GM23248 (cell line): ENCODE results near the gene SOX5. TPM values are rescaled to one million over a fixed set of nuclear protein-coding genes. Genes with fewer than 3 reads are reported as not detected.

Source experiments
- DNase-seq: peaks from one replicate; pipeline ENCODE4 v3.0.0-alpha.2; 2015
- H2AFZ ChIP-seq: fragments of 200-600 bp; sonication (generic); 2 replicates; pipeline ENCODE4 v1.6.1; 2016; ENCODE audit warnings: antibody characterized with exemption
- H3F3A ChIP-seq: fragments of 200-600 bp; sonication (generic); 2 replicates; pipeline ENCODE4 v1.6.1; 2016; ENCODE audit warnings: mild to moderate bottlenecking, antibody characterized with exemption, mixed run types; ENCODE audit not compliant: insufficient read depth
- H3K27ac ChIP-seq: fragments of 200-600 bp; sonication (generic); 2 replicates; pipeline ENCODE4 v1.5.1; 2016; ENCODE audit warnings: mild to moderate bottlenecking
- H3K27me3 ChIP-seq: fragments of 200-600 bp; sonication (generic); replicated peaks from 2 replicates; pipeline ENCODE4 v1.6.1; 2016; ENCODE audit warnings: mild to moderate bottlenecking; ENCODE audit not compliant: insufficient read depth
- H3K36me3 ChIP-seq: fragments of 200-600 bp; sonication (generic); 2 replicates; pipeline ENCODE4 v1.6.1; 2016; ENCODE audit warnings: low read depth, mild to moderate bottlenecking
- H3K4me1 ChIP-seq: fragments of 200-600 bp; sonication (generic); 2 replicates; pipeline ENCODE4 v1.6.1; 2016; ENCODE audit warnings: mild to moderate bottlenecking; ENCODE audit not compliant: insufficient read depth
- H3K4me2 ChIP-seq: fragments of 200-600 bp; sonication (generic); one replicate; pipeline ENCODE4 v1.6.1; 2016; ENCODE audit warnings: mild to moderate bottlenecking; ENCODE audit not compliant: unreplicated experiment
- H3K4me3 ChIP-seq: fragments of 200-600 bp; sonication (generic); 2 replicates; pipeline ENCODE4 v1.5.1; 2016; ENCODE audit warnings: mild to moderate bottlenecking
- H3K79me2 ChIP-seq: fragments of 200-600 bp; sonication (generic); 2 replicates; pipeline ENCODE4 v1.6.1; 2016; ENCODE audit warnings: mild to moderate bottlenecking; ENCODE audit not compliant: insufficient read depth
- H3K9ac ChIP-seq: fragments of 200-600 bp; sonication (generic); 2 replicates; pipeline ENCODE4 v1.6.1; 2016; ENCODE audit warnings: mild to moderate bottlenecking
- H3K9me2 ChIP-seq: fragments of 200-600 bp; sonication (generic); 2 replicates; pipeline ENCODE4 v1.6.1; 2016; ENCODE audit warnings: mixed run types, mild to moderate bottlenecking, moderate library complexity; ENCODE audit not compliant: insufficient read depth
- H3K9me3 ChIP-seq: fragments of 200-600 bp; sonication (generic); one replicate; pipeline ENCODE4 v1.6.1; 2017; ENCODE audit warnings: low read depth
- H4K20me1 ChIP-seq: fragments of 200-600 bp; sonication (generic); 2 replicates; pipeline ENCODE4 v1.6.0; 2016; ENCODE audit not compliant: insufficient read depth
- EZH2 ChIP-seq: fragments of 200-600 bp; sonication (generic); IDR thresholded peaks from 2 replicates; pipeline ENCODE4 v1.6.1; 2018; ENCODE audit warnings: antibody characterized with exemption, mild to moderate bottlenecking; ENCODE audit not compliant: insufficient read depth, poor library complexity, severe bottlenecking
- EZH2phosphoT487 ChIP-seq: fragments of 200-600 bp; sonication (generic); IDR thresholded peaks from 2 replicates; pipeline ENCODE4 v1.6.1; 2018; ENCODE audit warnings: antibody characterized with exemption, moderate library complexity, mild to moderate bottlenecking, low read depth; ENCODE audit not compliant: insufficient read depth
- WGBS, 2 experiments: methylation state at CpG; one replicate each; pipeline ENCODE4 v1.1.6; 2015 to 2017; ENCODE audit warnings: low lambda C conversion rate in 2 of 2, low coverage in 1 of 2; ENCODE audit errors: missing lambda C conversion rate in 2 of 2; 5-methylcytosine and 5-hydroxymethylcytosine counted together
- in situ Hi-C: fragments of 300-500 bp; cut with MboI; formaldehyde crosslinking; loops from 2 replicates; pipeline ENCODE4 v1.15.0; 2020
- polyA plus RNA-seq: library from polyadenylated mRNA; unstranded; fragments of >200 nt; fragmentation: Nextera tagmentation; extraction: Ambion mirVana; gene quantifications from 2 replicates; pipeline ENCODE4 v1.2.1, GENCODE V29; 2016
- total RNA-seq: library from RNA; depleted of rRNA; stranded (reverse); fragments of >200 nt; shearing (Covaris generic); gene quantifications from 2 replicates; pipeline ENCODE4 v1.2.3, GENCODE V29; 2014

SOX5 gene
- total and polyA plus RNA-seq, 2 experiments from 2014 or later, result not detected

DNA sequence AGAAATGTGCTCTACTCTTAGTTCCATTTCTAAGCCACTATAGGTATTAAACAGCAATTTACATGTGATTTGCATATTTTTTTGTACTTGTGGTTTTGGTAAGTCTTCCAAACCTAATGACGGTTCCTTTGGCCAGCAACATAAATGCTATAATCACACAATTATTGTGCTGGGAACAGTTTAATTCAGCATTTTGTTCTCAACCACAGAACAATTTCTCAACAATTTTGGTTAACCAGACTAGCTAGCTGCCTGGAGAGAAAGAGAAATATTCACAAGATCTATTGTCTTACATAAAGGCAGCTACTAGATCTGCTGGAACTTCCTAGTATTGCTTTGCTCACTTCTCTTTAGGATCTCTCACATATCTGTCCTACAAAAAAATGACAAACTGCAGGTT lies 265.3 kb downstream of the SOX5 start:
- Histone ChIP-seq H3K36me3 (no peaks in the 10 kb centered on the region), H3K27ac (no peak overlapping the region), H2AFZ (no peak overlapping the region), H3K27me3 (no peaks in the 10 kb centered on the region), H3K4me3 (no peak overlapping the region), H3K4me1 (no peaks in the 10 kb centered on the region), H3F3A (no peaks in the 10 kb centered on the region), H3K9me2 (no peaks in the 10 kb centered on the region), H4K20me1 (no peaks in the 10 kb centered on the region), H3K9ac (no peak overlapping the region), H3K9me3 (no peaks in the 10 kb centered on the region), H3K79me2 (no peaks in the 10 kb centered on the region), H3K4me2 (no peak overlapping the region)
- no peak for DNase-seq
- WGBS, 2 experiments, result 0 to 2% methylated on average over 1 of the region's 1 CpG
- no peak for TF ChIP-seq EZH2
- TF ChIP-seq EZH2phosphoT487, result no peak
- in situ Hi-C loops, result no loop called here

DNA sequence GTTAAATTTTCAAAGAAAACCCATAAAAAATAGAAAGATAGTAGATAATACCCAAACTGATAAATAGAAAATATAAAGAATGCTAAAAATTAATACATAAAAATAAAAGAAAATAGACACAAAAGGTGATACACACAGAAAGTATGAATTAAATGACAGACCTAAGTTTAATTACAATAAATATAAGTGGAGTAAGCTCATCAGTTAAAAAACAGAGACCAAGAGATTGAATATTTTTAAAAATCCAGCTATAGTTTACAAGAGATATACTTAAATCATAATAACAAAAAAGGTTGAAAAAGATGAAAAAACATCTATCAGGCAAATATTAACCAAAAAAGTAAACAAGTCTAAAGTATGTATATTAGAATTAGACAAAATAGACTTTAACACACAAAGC lies 268.2 kb downstream of the SOX5 start:
- H3K9me2 ChIP-seq, result no peaks in the 10 kb centered on the region
- no peaks in the 10 kb centered on the region for H3F3A ChIP-seq
- H3K36me3 ChIP-seq, result no peaks in the 10 kb centered on the region
- H3K27me3 ChIP-seq, result no peaks in the 10 kb centered on the region
- in situ Hi-C loops, result no loop called here
- H3K9ac ChIP-seq, result no peak overlapping the region
- TF ChIP-seq EZH2 (no peak), EZH2phosphoT487 (no peak)
- H3K4me2 ChIP-seq, result no peak overlapping the region
- no peaks in the 10 kb centered on the region for H3K79me2 ChIP-seq
- H3K9me3 ChIP-seq, result no peaks in the 10 kb centered on the region
- H3K4me3 ChIP-seq, result no peak overlapping the region
- H3K4me1 ChIP-seq, result no peaks in the 10 kb centered on the region
- no peak overlapping the region for H3K27ac ChIP-seq
- H2AFZ ChIP-seq, result no peak overlapping the region
- no peaks in the 10 kb centered on the region for H4K20me1 ChIP-seq
- DNase-seq, result no peak

GRCh38 chr12:23674064-23674463 lies 275.4 kb downstream of the SOX5 start:
- in situ Hi-C loops, result no loop called here
- no peak overlapping the region for H3K9ac ChIP-seq
- no peak overlapping the region for H3K4me3 ChIP-seq
- H3K9me3 ChIP-seq, result no peaks in the 10 kb centered on the region
- H3K27ac ChIP-seq, result no peak overlapping the region
- H4K20me1 ChIP-seq, result no peaks in the 10 kb centered on the region
- 48 to 59% methylated on average over 7 of the region's 7 CpGs for WGBS, 2 experiments
- no peaks in the 10 kb centered on the region for H3K27me3 ChIP-seq
- H3F3A ChIP-seq, result no peaks in the 10 kb centered on the region
- H3K79me2 ChIP-seq, result no peaks in the 10 kb centered on the region
- TF ChIP-seq EZH2phosphoT487, result no peak
- no peak for TF ChIP-seq EZH2
- H3K4me2 ChIP-seq, result no peak overlapping the region
- no peaks in the 10 kb centered on the region for H3K9me2 ChIP-seq
- no peaks in the 10 kb centered on the region for H3K36me3 ChIP-seq
- DNase-seq, result no peak
- no peak overlapping the region for H2AFZ ChIP-seq
- H3K4me1 ChIP-seq, result no peaks in the 10 kb centered on the region

- Histone ChIP-seq H3K36me3 (no peaks in the 10 kb centered on the region), H3K79me2 (no peaks in the 10 kb centered on the region), H3K9me3 (no peaks in the 10 kb centered on the region), H4K20me1 (no peaks in the 10 kb centered on the region), H3K27me3 (no peaks in the 10 kb centered on the region), H2AFZ (no peak overlapping the region), H3K27ac (no peak overlapping the region), H3K4me2 (no peak overlapping the region), H3F3A (no peaks in the 10 kb centered on the region), H3K9ac (no peak overlapping the region), H3K4me1 (no peaks in the 10 kb centered on the region), H3K9me2 (no peaks in the 10 kb centered on the region), H3K4me3 (no peak overlapping the region)
- TF ChIP-seq EZH2phosphoT487 (no peak), EZH2 (no peak)
- WGBS, 2 experiments, result 1 to 3% methylated on average over 3 of the region's 3 CpGs
- in situ Hi-C loops, result no loop called here
- no peak for DNase-seq
These were observed 277.6 kb downstream of the SOX5 start for GRCh38 chr12:23671881-23672280.

GRCh38 chr12:23670684-23671083 lies 278.8 kb downstream of the SOX5 start:
- H3K4me1 ChIP-seq, result no peaks in the 10 kb centered on the region
- no peaks in the 10 kb centered on the region for H4K20me1 ChIP-seq
- H3K4me3 ChIP-seq, result no peak overlapping the region
- no peaks in the 10 kb centered on the region for H3K27me3 ChIP-seq
- no peaks in the 10 kb centered on the region for H3K9me2 ChIP-seq
- 10 to 11% methylated on average over 2 of the region's 2 CpGs for WGBS, 2 experiments
- no peak for TF ChIP-seq EZH2
- no peak for TF ChIP-seq EZH2phosphoT487
- no peaks in the 10 kb centered on the region for H3F3A ChIP-seq
- H2AFZ ChIP-seq, result no peak overlapping the region
- in situ Hi-C loops, result no loop called here
- no peaks in the 10 kb centered on the region for H3K9me3 ChIP-seq
- no peak overlapping the region for H3K4me2 ChIP-seq
- no peaks in the 10 kb centered on the region for H3K79me2 ChIP-seq
- no peak overlapping the region for H3K9ac ChIP-seq
- DNase-seq, result no peak
- H3K36me3 ChIP-seq, result no peaks in the 10 kb centered on the region
- no peak overlapping the region for H3K27ac ChIP-seq
